IPS-20b (cell line): ENCODE measurements around the gene RPTOR.

Experiments
- H3K27ac ChIP-seq: one replicate; pipeline ENCODE4 v1.5.1; 2013; ENCODE audit warnings: low read length
- H3K27me3 ChIP-seq: 2 replicates; pipeline ENCODE4 v1.6.1; 2013; ENCODE audit warnings: mild to moderate bottlenecking, low read length, inconsistent platforms; ENCODE audit not compliant: insufficient read depth
- H3K36me3 ChIP-seq: 2 replicates; pipeline ENCODE4 v1.6.1; 2013; ENCODE audit warnings: low read depth, mild to moderate bottlenecking, inconsistent platforms, low read length, moderate library complexity; ENCODE audit not compliant: insufficient read depth
- H3K4me1 ChIP-seq: 2 replicates; pipeline ENCODE4 v1.6.1; 2013; ENCODE audit warnings: mild to moderate bottlenecking, control low read depth, inconsistent platforms, low read length, moderate library complexity; ENCODE audit not compliant: insufficient read depth
- H3K4me3 ChIP-seq: 2 replicates; pipeline ENCODE4 v1.5.1; 2013; ENCODE audit warnings: mild to moderate bottlenecking, low read length, inconsistent platforms
- H3K9ac ChIP-seq: 2 replicates; pipeline ENCODE4 v1.6.1; 2013; ENCODE audit warnings: low read depth, mild to moderate bottlenecking, inconsistent platforms, low read length, moderate library complexity
- H3K9me3 ChIP-seq: 2 replicates; pipeline ENCODE4 v1.6.1; 2013; ENCODE audit warnings: mild to moderate bottlenecking, low read depth, low read length, inconsistent platforms; ENCODE audit not compliant: insufficient read depth

RPTOR gene

DNA sequence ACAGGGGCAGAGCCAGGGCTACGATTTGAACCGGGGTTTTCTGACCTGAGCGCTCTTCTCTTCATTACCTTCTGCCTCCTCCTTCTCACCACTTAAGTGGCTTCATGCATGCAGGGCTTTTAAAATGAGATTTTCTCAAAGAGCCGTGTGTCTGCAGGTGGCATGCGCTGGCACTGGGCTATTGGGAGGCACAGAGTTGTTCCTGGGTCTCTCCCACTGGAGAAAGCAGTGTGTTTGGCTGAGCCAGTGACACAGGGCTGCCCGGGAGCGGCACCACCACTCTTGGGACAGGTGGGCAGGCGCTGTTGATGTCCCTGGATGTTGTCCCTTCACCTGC, 228.2 kb downstream of the RPTOR start:
- no peak overlapping the region for H3K4me3 ChIP-seq
- H3K27ac ChIP-seq, result no peak overlapping the region
- peaks cover 9% of the 10 kb centered on the region; the same call in 1 of the 2 replicates for H3K4me1 ChIP-seq
- H3K9ac ChIP-seq, result no peak overlapping the region
- H3K36me3 ChIP-seq, result no peaks in the 10 kb centered on the region; the same call in 1 of the 2 replicates
- H3K27me3 ChIP-seq, result no peaks in the 10 kb centered on the region
- H3K9me3 ChIP-seq, result no peaks in the 10 kb centered on the region

- H3K27ac ChIP-seq, result no peak overlapping the region
These were observed 228.8 kb downstream of the RPTOR start for GRCh38 chr17:80773243-80773991.

DNA sequence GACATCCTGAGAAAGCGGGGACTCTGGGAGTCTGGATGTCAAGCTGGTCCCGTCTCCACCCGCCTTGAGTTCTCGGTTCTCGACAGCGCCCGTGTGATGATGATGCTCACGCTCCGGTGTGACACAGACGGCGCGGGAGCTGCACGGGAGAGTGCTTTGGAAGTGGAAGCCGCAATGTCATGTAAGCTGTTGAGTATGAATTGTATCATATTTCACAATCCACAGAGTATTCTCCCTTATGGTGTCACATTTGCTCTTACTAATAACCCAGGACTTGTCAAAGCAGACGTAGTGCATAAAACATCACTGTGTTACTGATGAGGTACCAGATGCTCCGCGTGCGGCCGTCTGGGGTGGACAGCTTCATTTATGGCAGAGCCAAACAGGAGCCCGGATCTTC, 229.5 kb downstream of the RPTOR start:
- H3K4me1 ChIP-seq, result peaks cover 9% of the 10 kb centered on the region; the same call in 1 of the 2 replicates
- H3K9ac ChIP-seq, result no peak overlapping the region
- no peaks in the 10 kb centered on the region for H3K27me3 ChIP-seq
- H3K36me3 ChIP-seq, result no peaks in the 10 kb centered on the region; the same call in 1 of the 2 replicates
- no peak overlapping the region for H3K27ac ChIP-seq
- no peak overlapping the region for H3K4me3 ChIP-seq
- H3K9me3 ChIP-seq, result no peaks in the 10 kb centered on the region

More at GRCh38 chr17:80773243-80773991, 228.8 kb downstream of the RPTOR start:
- H3K27me3 ChIP-seq, result no peaks in the 10 kb centered on the region
- H3K4me1 ChIP-seq, result peaks cover 9% of the 10 kb centered on the region; the same call in 1 of the 2 replicates
- H3K4me3 ChIP-seq, result no peak overlapping the region
- no peak overlapping the region for H3K9ac ChIP-seq
- no peaks in the 10 kb centered on the region for H3K9me3 ChIP-seq
- H3K36me3 ChIP-seq, result no peaks in the 10 kb centered on the region; the same call in 1 of the 2 replicates

GRCh38 chr17:80774643-80775281, 230.1 kb downstream of the RPTOR start:
- H3K27me3 ChIP-seq, result no peaks in the 10 kb centered on the region
- no peak overlapping the region for H3K4me3 ChIP-seq
- H3K9ac ChIP-seq, result no peak overlapping the region
- H3K36me3 ChIP-seq, result no peaks in the 10 kb centered on the region; the same call in 1 of the 2 replicates
- no peak overlapping the region for H3K27ac ChIP-seq
- H3K4me1 ChIP-seq, result peaks cover 9% of the 10 kb centered on the region; the same call in 1 of the 2 replicates
- H3K9me3 ChIP-seq, result no peaks in the 10 kb centered on the region

DNA sequence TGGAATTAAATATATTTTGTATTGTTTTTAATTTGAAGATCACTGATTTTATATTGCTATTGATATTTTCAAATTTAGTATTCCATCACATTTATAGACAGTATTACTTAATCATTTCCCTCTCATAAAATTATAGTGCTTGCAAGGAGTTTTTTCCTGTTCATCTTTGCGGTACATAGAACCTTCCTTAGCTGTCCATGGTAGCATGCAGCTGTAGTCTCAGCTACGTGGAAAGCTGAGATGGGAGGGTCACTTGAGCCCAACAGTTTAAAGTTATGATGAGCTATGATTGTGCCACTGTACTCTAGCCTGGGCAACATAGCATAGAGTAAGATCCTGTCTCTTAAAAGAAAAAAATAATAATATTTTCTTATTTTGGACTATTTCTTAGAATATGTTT, 231.2 kb downstream of the RPTOR start:
- Histone ChIP-seq H3K36me3 (no peaks in the 10 kb centered on the region; the same call in 1 of the 2 replicates), H3K9me3 (no peaks in the 10 kb centered on the region), H3K27ac (no peak overlapping the region), H3K9ac (no peak overlapping the region), H3K4me3 (no peak overlapping the region), H3K27me3 (no peaks in the 10 kb centered on the region), H3K4me1 (peaks cover 15% of the 10 kb centered on the region)

GRCh38 chr17:80777274-80777673, 232.6 kb downstream of the RPTOR start:
- no peaks in the 10 kb centered on the region; the same call in 1 of the 2 replicates for H3K36me3 ChIP-seq
- H3K27ac ChIP-seq, result no peak overlapping the region
- H3K9me3 ChIP-seq, result no peaks in the 10 kb centered on the region
- H3K4me3 ChIP-seq, result no peak overlapping the region
- H3K27me3 ChIP-seq, result no peaks in the 10 kb centered on the region
- H3K4me1 ChIP-seq, result peaks cover 10% of the 10 kb centered on the region
- H3K9ac ChIP-seq, result no peak overlapping the region

GRCh38 chr17:80778716-80779115, 234.1 kb downstream of the RPTOR start:
- H3K27ac ChIP-seq, result no peak overlapping the region
- no peaks in the 10 kb centered on the region; the same call in 1 of the 2 replicates for H3K36me3 ChIP-seq
- peaks cover 16% of the 10 kb centered on the region for H3K4me1 ChIP-seq

GRCh38 chr17:80779336-80779735, 234.7 kb downstream of the RPTOR start:
- Histone ChIP-seq H3K27me3 (no peaks in the 10 kb centered on the region), H3K27ac (no peak overlapping the region)

More at GRCh38 chr17:80778716-80779115, 234.1 kb downstream of the RPTOR start:
- Histone ChIP-seq H3K9me3 (no peaks in the 10 kb centered on the region), H3K27me3 (no peaks in the 10 kb centered on the region), H3K9ac (no peak overlapping the region), H3K4me3 (no peak overlapping the region)

GRCh38 chr17:80779961-80780380, 235.3 kb downstream of the RPTOR start:
- Histone ChIP-seq H3K27ac (no peak overlapping the region), H3K36me3 (no peaks in the 10 kb centered on the region; the same call in 1 of the 2 replicates), H3K9ac (no peak overlapping the region), H3K4me1 (peaks cover 16% of the 10 kb centered on the region), H3K27me3 (no peaks in the 10 kb centered on the region), H3K4me3 (no peak overlapping the region), H3K9me3 (no peaks in the 10 kb centered on the region)

More at GRCh38 chr17:80779336-80779735, 234.7 kb downstream of the RPTOR start:
- Histone ChIP-seq H3K4me3 (no peak overlapping the region), H3K4me1 (peaks cover 16% of the 10 kb centered on the region), H3K9me3 (no peaks in the 10 kb centered on the region), H3K9ac (no peak overlapping the region), H3K36me3 (no peaks in the 10 kb centered on the region; the same call in 1 of the 2 replicates)

GRCh38 chr17:80780381-80781198, 236.0 kb downstream of the RPTOR start:
- Histone ChIP-seq H3K9me3 (no peaks in the 10 kb centered on the region), H3K27me3 (no peaks in the 10 kb centered on the region), H3K9ac (no peak overlapping the region), H3K36me3 (no peaks in the 10 kb centered on the region; the same call in 1 of the 2 replicates), H3K27ac (no peak overlapping the region), H3K4me3 (no peak overlapping the region), H3K4me1 (peaks cover 16% of the 10 kb centered on the region)

DNA sequence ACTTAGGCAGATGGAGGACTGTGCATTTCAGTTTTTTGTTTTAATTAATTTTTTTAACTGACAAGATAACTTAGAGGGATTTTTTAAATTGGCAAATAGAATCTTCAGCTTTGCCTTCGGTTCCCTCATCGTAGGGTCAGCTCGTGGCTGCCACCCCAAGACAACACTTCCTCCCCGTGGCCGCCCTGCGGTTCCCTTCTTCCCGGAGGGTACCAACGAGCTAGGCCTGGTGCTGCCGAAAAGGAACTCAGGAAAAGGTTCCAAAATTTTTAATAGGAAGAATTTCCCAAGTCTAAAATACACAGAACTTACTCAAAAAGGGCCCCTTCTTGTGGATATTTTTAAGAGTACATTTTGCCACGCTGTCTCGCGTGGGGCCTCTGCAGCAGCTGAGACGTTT, 236.6 kb downstream of the RPTOR start:
- Histone ChIP-seq H3K4me3 (no peak overlapping the region), H3K27ac (no peak overlapping the region), H3K27me3 (no peaks in the 10 kb centered on the region), H3K9me3 (no peaks in the 10 kb centered on the region), H3K9ac (no peak overlapping the region), H3K36me3 (no peaks in the 10 kb centered on the region; the same call in 1 of the 2 replicates), H3K4me1 (peaks cover 18% of the 10 kb centered on the region)
